SK-N-MC (cell line): ENCODE results near the gene WHAMM.

Experiments used
- DNase-seq: peaks from one replicate; pipeline ENCODE4 v3.0.0-alpha.2; 2011; ENCODE audit warnings: low read depth, low spot score
- H3K27ac ChIP-seq: fragments of 200-600 bp; sonication (generic); 2 replicates; pipeline ENCODE4 v1.5.1; 2016; ENCODE audit warnings: mixed run types
- H3K36me3 ChIP-seq: fragments of 200-600 bp; sonication (generic); 2 replicates; pipeline ENCODE4 v1.6.1; 2017; ENCODE audit warnings: antibody characterized with exemption, low read length, mixed read lengths; ENCODE audit not compliant: insufficient read depth
- H3K4me3 ChIP-seq: fragments of 200-600 bp; sonication (generic); 2 replicates; pipeline ENCODE4 v1.5.1; 2016
- H3K9ac ChIP-seq: fragments of 200-600 bp; sonication (generic); 2 replicates; pipeline ENCODE4 v1.8.0; 2017; ENCODE audit warnings: mixed run types, mixed read lengths; ENCODE audit not compliant: insufficient read length
- H3K9me3 ChIP-seq: fragments of 200-600 bp; sonication (generic); 2 replicates; pipeline ENCODE4 v1.6.1; 2017; ENCODE audit warnings: low read depth, mild to moderate bottlenecking, antibody characterized with exemption, low read length, moderate library complexity, mixed read lengths
- EZH2 ChIP-seq: fragments of 200-600 bp; sonication (generic); IDR thresholded peaks from one replicate; pipeline ENCODE4 v1.6.1; 2017; ENCODE audit warnings: antibody characterized with exemption
- FOXP2 ChIP-seq: optimal IDR thresholded peaks from 2 replicates; pipeline ENCODE3; 2011; ENCODE audit warnings: mild to moderate bottlenecking, moderate library complexity; ENCODE audit not compliant: insufficient read depth; ENCODE audit errors: extremely low read length, control extremely low read depth
- POLR2AphosphoS5 ChIP-seq: IDR thresholded peaks from 2 replicates; pipeline ENCODE4 v1.6.1; 2012; ENCODE audit warnings: mild to moderate bottlenecking, low read depth, low read length, borderline replicate concordance

The WHAMM gene

DNA sequence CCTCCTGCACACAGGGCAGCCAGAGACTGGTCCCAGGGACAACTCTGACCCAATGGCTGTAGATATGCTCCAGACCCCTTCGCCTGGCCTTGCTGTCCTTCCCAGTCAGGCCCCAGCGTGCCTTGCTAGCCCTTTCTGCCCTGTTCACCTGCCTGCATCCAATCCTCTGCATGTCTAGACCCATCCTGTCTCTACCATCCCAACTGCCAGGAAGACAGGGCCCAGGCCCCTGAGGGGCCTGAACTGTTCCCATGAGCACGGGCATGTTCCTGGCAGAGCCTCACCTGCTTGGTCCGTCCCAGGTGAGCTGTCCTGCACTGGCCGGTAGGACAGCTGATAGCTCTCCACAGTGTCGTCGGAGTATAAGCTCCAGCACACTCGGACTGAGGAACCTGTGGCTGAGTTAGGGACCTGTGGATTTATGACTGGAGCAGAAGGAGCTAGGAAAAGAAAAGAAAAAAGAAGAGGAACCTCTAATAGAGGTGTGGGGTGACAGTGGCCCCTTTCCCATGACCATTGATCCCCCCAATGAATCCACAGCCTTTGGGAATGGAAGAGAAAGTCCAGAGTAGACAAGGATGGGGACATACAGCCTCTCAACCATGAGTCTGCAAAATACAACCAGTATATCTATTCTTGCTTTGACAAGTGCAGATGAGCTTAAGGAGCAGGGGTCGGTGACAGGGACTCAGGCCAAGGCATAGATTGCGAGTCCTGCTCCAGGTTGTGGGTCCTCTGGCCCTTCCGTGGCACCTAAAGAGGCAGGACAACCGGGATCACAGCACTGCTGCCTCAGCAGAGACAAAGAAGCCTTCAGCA, 37.4 kb upstream of the WHAMM start:
- Histone ChIP-seq H3K9ac (no peak overlapping the region), H3K9me3 (no peaks in the 10 kb centered on the region), H3K4me3 (no peak overlapping the region), H3K27ac (no peak overlapping the region), H3K36me3 (no peaks in the 10 kb centered on the region; the same call in 1 of the 2 replicates)
- DNase-seq: no peak
- no peak for TF ChIP-seq EZH2
- TF ChIP-seq FOXP2: no peak
- TF ChIP-seq POLR2AphosphoS5: no peak

DNA sequence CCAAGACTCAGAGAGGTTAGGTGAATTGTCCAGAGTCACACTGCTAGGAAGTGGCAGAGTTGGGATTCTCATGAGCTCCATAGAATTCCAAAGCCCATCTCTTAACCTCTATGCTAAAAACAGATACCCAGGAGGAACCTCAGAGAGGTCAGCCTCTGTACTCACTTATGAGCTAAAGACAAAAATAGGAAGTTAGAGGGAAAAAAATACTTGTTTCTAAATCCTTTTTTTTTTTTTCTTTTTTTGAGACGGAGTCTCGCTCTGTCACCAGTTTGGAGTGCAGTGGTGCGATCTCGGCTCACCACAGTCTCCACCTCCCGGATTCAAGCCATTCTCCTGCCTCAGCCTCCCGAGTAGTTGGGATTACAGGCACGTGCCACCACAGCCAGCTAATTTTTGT, 34.9 kb upstream of the WHAMM start:
- DNase-seq: no peak
- H3K9ac ChIP-seq: no peak overlapping the region
- no peaks in the 10 kb centered on the region for H3K9me3 ChIP-seq
- no peak overlapping the region for H3K4me3 ChIP-seq
- H3K27ac ChIP-seq: no peak overlapping the region
- no peak for TF ChIP-seq EZH2
- TF ChIP-seq POLR2AphosphoS5: no peak
- TF ChIP-seq FOXP2: no peak
- H3K36me3 ChIP-seq: no peaks in the 10 kb centered on the region

GRCh38 chr15:82778755-82779154, 30.7 kb upstream of the WHAMM start:
- DNase-seq: no peak
- no peak for TF ChIP-seq EZH2
- TF ChIP-seq FOXP2: no peak
- TF ChIP-seq POLR2AphosphoS5: no peak
- Histone ChIP-seq H3K9me3 (no peaks in the 10 kb centered on the region), H3K36me3 (no peaks in the 10 kb centered on the region), H3K27ac (no peak overlapping the region), H3K9ac (no peak overlapping the region), H3K4me3 (no peak overlapping the region)

DNA sequence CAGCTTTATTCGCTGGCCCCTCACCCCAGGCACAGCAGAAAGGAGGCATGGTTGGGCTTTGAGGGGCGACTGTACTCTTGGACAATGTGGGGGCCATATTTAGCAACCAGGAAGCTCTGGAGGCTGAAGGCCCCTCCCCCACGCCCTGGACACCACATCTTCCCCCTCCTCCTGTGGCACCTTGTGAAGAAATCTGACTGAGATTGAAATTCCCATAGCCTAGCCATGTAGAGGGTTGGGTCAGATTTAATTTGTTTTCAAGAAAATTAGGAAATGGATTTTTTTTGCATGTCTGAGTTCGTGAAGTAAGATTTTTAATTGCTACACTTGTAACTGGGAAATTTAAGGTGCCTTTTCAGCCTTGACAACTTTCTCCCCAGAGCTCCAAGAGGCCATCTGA, 28.1 kb upstream of the WHAMM start:
- no peak overlapping the region for H3K4me3 ChIP-seq
- no peak for DNase-seq
- no peak overlapping the region for H3K9ac ChIP-seq
- no peak overlapping the region for H3K27ac ChIP-seq
- TF ChIP-seq POLR2AphosphoS5 (no peak), EZH2 (no peak), FOXP2 (no peak)
- H3K9me3 ChIP-seq: no peaks in the 10 kb centered on the region
- H3K36me3 ChIP-seq: no peaks in the 10 kb centered on the region

- Histone ChIP-seq H3K4me3 (no peak overlapping the region), H3K36me3 (no peaks in the 10 kb centered on the region), H3K9me3 (no peaks in the 10 kb centered on the region), H3K9ac (no peak overlapping the region), H3K27ac (no peak overlapping the region)
- no peak for DNase-seq
- TF ChIP-seq POLR2AphosphoS5 (no peak), EZH2 (no peak), FOXP2 (no peak)
Measured at GRCh38 chr15:82788496-82788895, 20.9 kb upstream of the WHAMM start.

DNA sequence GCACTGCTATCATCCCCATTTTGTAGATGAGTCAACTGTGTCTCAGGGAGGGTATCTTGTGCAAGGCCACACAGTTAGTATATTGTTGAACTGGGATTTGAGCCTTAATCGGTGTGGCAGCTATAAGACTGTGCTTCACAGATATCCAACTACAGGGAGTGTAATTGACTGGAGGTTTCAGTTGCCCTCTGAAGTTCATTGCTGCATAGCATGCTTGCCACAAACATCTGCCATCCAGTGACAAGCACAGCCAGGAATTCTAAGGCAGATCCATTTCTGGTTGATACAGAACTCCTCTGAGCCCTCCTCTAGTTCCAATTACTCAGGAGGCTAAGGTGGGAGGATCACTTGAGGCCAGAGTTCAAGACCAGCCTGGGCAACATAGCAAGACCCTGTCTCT, 19.9 kb upstream of the WHAMM start:
- H3K27ac ChIP-seq: no peak overlapping the region
- H3K36me3 ChIP-seq: no peaks in the 10 kb centered on the region
- H3K4me3 ChIP-seq: no peak overlapping the region
- TF ChIP-seq FOXP2: no peak
- no peak for TF ChIP-seq EZH2
- TF ChIP-seq POLR2AphosphoS5: no peak
- no peaks in the 10 kb centered on the region for H3K9me3 ChIP-seq
- DNase-seq: no peak
- no peak overlapping the region for H3K9ac ChIP-seq

DNA sequence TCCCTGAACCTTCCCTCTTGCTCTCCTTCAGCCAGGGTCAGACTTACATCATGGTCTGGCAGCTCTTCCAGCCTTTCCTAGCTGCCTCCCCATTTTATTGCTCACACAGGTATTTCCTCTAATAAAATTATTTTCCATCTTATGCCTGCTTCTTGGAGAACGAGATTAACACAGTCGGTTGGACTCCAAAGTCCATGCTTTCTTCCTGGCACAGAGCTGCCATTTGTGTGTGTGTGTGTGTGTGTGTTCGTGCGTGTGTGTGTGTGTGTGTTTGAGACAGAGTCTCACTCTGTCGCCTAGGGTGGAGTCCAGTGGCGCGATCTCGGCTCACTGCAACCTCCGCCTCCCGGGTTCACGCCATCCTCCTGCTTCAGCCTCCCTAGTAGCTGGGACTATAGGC, 19.1 kb upstream of the WHAMM start:
- no peaks in the 10 kb centered on the region for H3K9me3 ChIP-seq
- no peak overlapping the region for H3K4me3 ChIP-seq
- TF ChIP-seq FOXP2 (no peak), EZH2 (no peak), POLR2AphosphoS5 (no peak)
- no peak for DNase-seq
- no peak overlapping the region for H3K9ac ChIP-seq
- no peaks in the 10 kb centered on the region for H3K36me3 ChIP-seq
- H3K27ac ChIP-seq: no peak overlapping the region

DNA sequence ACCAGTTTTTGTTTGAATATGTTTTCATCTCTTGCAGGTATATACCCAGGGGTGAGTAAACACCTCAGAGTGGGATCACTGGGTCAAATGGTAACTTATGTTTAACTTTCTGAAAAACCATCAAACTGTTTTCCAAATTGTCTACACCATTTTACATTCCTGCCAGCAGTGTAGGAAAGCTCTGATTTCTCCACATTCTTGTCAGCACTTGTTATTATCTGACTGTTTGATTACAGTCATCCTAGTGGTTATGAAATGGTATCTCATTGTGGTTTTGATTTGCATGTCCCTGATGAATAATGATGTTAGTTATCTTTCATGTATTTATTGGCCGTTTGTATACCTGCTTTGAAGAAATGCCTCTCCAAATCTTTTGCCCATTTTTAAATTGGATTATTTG, 17.4 kb upstream of the WHAMM start:
- H3K9me3 ChIP-seq: no peaks in the 10 kb centered on the region
- no peak overlapping the region for H3K27ac ChIP-seq
- H3K36me3 ChIP-seq: no peaks in the 10 kb centered on the region
- TF ChIP-seq FOXP2: no peak
- TF ChIP-seq POLR2AphosphoS5: no peak
- no peak for TF ChIP-seq EZH2
- DNase-seq: no peak
- H3K4me3 ChIP-seq: no peak overlapping the region
- no peak overlapping the region for H3K9ac ChIP-seq

GRCh38 chr15:82793737-82794136, 15.7 kb upstream of the WHAMM start:
- no peak overlapping the region for H3K4me3 ChIP-seq
- no peak for TF ChIP-seq EZH2
- TF ChIP-seq FOXP2: no peak
- no peak for TF ChIP-seq POLR2AphosphoS5
- no peak for DNase-seq
- no peak overlapping the region for H3K27ac ChIP-seq
- H3K36me3 ChIP-seq: no peaks in the 10 kb centered on the region
- no peak overlapping the region for H3K9ac ChIP-seq
- no peaks in the 10 kb centered on the region for H3K9me3 ChIP-seq
